ENCODE results near the gene P3H3. TPM values are rescaled to one million over a fixed set of nuclear protein-coding genes. Genes with fewer than 3 reads are reported as not detected.

The P3H3 gene
- total RNA-seq, 1 experiment from 2014 or later = 25.6 TPM

DNA sequence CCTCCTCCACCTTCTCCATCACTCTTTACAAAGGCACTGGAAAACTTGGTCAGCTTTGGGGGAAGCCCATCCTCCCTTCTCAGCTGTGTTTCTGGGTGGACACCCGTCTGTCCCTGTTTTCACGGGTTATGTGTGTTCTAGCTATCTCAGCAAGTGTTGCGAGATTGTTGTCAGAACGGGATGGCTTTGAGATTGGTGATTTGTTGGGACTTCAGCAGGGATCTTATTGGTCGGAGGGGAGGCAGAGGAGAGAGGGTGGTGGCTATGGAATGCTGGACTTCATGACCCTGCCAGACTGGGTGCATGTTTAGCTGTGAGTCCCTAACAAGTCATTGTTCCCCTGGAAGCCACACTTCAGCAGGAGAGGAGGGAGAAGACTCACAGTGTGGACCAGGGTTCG lies 25.8 kb downstream of the P3H3 start:
- POLR2A ChIA-PET = interaction anchor here (0.7 to 4.1 kb wide), 3 partner anchors 13 to 84 kb away, joined by 3 to 102 read pairs (median 51); partner anchors contain the start of genes SPSB2 and TPI1
- Mint-ChIP-seq H3K4me1 (ENCODE audit: low read depth, unreplicated experiment) (peaks cover 19% of the 10 kb centered on the region), H3K27ac (ENCODE audit: unreplicated experiment) (peak overlapping the region; percentile 95), H3K27me3 (ENCODE audit: insufficient read depth, unreplicated experiment) (no peaks in the 10 kb centered on the region), H3K4me3 (ENCODE audit: unreplicated experiment) (peak overlapping the region; percentile 94), H3K36me3 (ENCODE audit: insufficient read depth, unreplicated experiment) (peaks cover 79% of the 10 kb centered on the region), H3K9me3 (ENCODE audit: unreplicated experiment) (no peaks in the 10 kb centered on the region)
- Histone ChIP-seq H3K9me3 (no peaks in the 10 kb centered on the region), H3K27me3 (replicated peaks; ENCODE audit: control insufficient read depth, insufficient read depth, low read length) (no peaks in the 10 kb centered on the region), H3K4me1 (peaks cover 13% of the 10 kb centered on the region), H3K4me3 (ENCODE audit: low read depth, low read length) (no peak overlapping the region), H3K36me3 (ENCODE audit: control insufficient read depth, insufficient read depth, low read length) (peaks cover 14% of the 10 kb centered on the region)
- intact Hi-C loops (cut with micrococcal nuclease; ENCODE audit: unreplicated experiment) = no loop called here
- CTCF ChIA-PET = interaction anchor here (0.7 to 5.2 kb wide), 4 partner anchors 14 to 101 kb away, joined by 3 to 65 read pairs (median 40); partner anchors contain the start of genes MLF2 and SPSB2
- TF ChIP-seq CTCF (IDR thresholded peaks at IDR 0.05; ENCODE audit: insufficient read depth in 1 of 2, low read depth in 1 of 2, low read length in 1 of 2, severe bottlenecking in 1 of 2, unreplicated experiment in 1 of 2) = no peak
- no peak for DNase-seq
- no TSS peak for BruUV-seq (replicated peaks)

- H3K36me3 ChIP-seq (ENCODE audit: control insufficient read depth, insufficient read depth, low read length) = peaks cover 10% of the 10 kb centered on the region
- H3K36me3 Mint-ChIP-seq (ENCODE audit: insufficient read depth, unreplicated experiment) = peaks cover 83% of the 10 kb centered on the region
Observed at GRCh38 chr12:6855322-6855721, 27.1 kb downstream of the P3H3 start.

GRCh38 chr12:6858799-6859198 lies 30.6 kb downstream of the P3H3 start:
- Mint-ChIP-seq H3K27ac (ENCODE audit: unreplicated experiment) (no peak overlapping the region), H3K4me3 (ENCODE audit: unreplicated experiment) (no peak overlapping the region), H3K9me3 (ENCODE audit: unreplicated experiment) (no peaks in the 10 kb centered on the region), H3K27me3 (ENCODE audit: insufficient read depth, unreplicated experiment) (no peaks in the 10 kb centered on the region), H3K4me1 (ENCODE audit: low read depth, unreplicated experiment) (peaks cover 7% of the 10 kb centered on the region), H3K36me3 (ENCODE audit: insufficient read depth, unreplicated experiment) (peaks cover 88% of the 10 kb centered on the region)
- Histone ChIP-seq H3K36me3 (ENCODE audit: control insufficient read depth, insufficient read depth, low read length) (peaks cover 18% of the 10 kb centered on the region), H3K4me3 (ENCODE audit: low read depth, low read length) (no peak overlapping the region), H3K27me3 (replicated peaks; ENCODE audit: control insufficient read depth, insufficient read depth, low read length) (no peaks in the 10 kb centered on the region), H3K4me1 (peaks cover 4% of the 10 kb centered on the region; the same call in 1 of the 2 replicates), H3K9me3 (no peaks in the 10 kb centered on the region)
- no peak for TF ChIP-seq CTCF (IDR thresholded peaks at IDR 0.05; ENCODE audit: insufficient read depth in 1 of 2, low read depth in 1 of 2, low read length in 1 of 2, severe bottlenecking in 1 of 2, unreplicated experiment in 1 of 2)
- BruUV-seq (replicated peaks) = no TSS peak
- CTCF ChIA-PET = no interaction called here
- POLR2A ChIA-PET = no interaction called here
- intact Hi-C loops (cut with micrococcal nuclease; ENCODE audit: unreplicated experiment) = no loop called here
- no peak for DNase-seq

More at GRCh38 chr12:6855322-6855721, 27.1 kb downstream of the P3H3 start:
- H3K9me3 ChIP-seq = no peaks in the 10 kb centered on the region
- no TSS peak for BruUV-seq (replicated peaks)
- TF ChIP-seq CTCF (IDR thresholded peaks at IDR 0.05; ENCODE audit: insufficient read depth in 1 of 2, low read depth in 1 of 2, low read length in 1 of 2, severe bottlenecking in 1 of 2, unreplicated experiment in 1 of 2) = no peak
- H3K27me3 Mint-ChIP-seq (ENCODE audit: insufficient read depth, unreplicated experiment) = no peaks in the 10 kb centered on the region
- no peak for DNase-seq
- H3K4me1 ChIP-seq = peaks cover 13% of the 10 kb centered on the region
- no peak overlapping the region for H3K4me3 ChIP-seq (ENCODE audit: low read depth, low read length)
- H3K4me1 Mint-ChIP-seq (ENCODE audit: low read depth, unreplicated experiment) = peaks cover 11% of the 10 kb centered on the region
- CTCF ChIA-PET = interaction anchor here (1.1 kb wide), 1 partner anchor 20 kb away, joined by 3 read pairs; no protein-coding TSS in a partner anchor
- POLR2A ChIA-PET = interaction anchor here (0.6 kb wide), 1 partner anchor 166 kb away, joined by 7 read pairs; the partner anchor contains the start of gene ZNF384
- no peak overlapping the region for H3K4me3 Mint-ChIP-seq (ENCODE audit: unreplicated experiment)
- no peaks in the 10 kb centered on the region for H3K9me3 Mint-ChIP-seq (ENCODE audit: unreplicated experiment)
- H3K27me3 ChIP-seq (replicated peaks; ENCODE audit: control insufficient read depth, insufficient read depth, low read length) = no peaks in the 10 kb centered on the region
- intact Hi-C loops (cut with micrococcal nuclease; ENCODE audit: unreplicated experiment) = no loop called here
- no peak overlapping the region for H3K27ac Mint-ChIP-seq (ENCODE audit: unreplicated experiment)
